NCI-H510A treated with DMSO at 0.1 percent for 48 hours (cell line): ENCODE results near the gene ZBTB32.

Experiments used
- DNase-seq: peaks from one replicate; lab custom pipeline; 2025; lab: John Stamatoyannopoulos, UW

The ZBTB32 gene

DNA sequence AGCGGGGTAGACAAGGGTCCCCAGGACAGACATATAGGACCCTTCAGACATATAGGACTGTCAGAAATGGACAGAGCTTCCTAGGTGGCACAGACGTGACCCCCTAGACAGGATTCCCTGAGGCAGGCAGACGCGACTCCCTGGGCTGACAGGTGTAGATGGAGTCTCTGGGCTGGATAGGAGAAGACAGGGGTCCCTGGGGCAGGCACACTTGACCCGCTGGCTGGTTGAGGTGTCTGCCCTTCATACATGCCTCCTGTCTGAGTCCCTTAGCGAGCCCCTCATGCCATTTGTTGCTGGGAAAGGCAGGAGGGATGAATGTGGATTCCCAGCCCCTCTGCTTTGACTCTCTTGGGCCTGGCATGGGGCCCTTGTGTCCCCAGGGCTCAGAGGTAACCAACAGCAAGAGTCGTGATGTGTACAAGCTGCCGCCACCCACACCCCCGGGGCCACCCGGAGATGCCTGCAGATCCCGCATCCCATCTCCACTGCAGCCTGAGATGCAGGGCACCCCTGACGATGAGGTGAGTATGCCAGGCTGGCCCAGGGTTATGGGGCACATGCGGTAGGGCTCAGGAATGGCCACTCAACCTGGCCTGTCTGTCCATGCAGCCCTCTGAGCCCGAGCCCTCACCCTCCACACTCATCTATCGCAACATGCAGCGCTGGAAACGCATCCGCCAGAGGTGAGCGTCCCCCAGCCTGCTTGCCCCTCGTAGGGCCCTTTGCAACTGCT is 49.4 kb downstream of the ZBTB32 start:
- no peak for DNase-seq

DNA sequence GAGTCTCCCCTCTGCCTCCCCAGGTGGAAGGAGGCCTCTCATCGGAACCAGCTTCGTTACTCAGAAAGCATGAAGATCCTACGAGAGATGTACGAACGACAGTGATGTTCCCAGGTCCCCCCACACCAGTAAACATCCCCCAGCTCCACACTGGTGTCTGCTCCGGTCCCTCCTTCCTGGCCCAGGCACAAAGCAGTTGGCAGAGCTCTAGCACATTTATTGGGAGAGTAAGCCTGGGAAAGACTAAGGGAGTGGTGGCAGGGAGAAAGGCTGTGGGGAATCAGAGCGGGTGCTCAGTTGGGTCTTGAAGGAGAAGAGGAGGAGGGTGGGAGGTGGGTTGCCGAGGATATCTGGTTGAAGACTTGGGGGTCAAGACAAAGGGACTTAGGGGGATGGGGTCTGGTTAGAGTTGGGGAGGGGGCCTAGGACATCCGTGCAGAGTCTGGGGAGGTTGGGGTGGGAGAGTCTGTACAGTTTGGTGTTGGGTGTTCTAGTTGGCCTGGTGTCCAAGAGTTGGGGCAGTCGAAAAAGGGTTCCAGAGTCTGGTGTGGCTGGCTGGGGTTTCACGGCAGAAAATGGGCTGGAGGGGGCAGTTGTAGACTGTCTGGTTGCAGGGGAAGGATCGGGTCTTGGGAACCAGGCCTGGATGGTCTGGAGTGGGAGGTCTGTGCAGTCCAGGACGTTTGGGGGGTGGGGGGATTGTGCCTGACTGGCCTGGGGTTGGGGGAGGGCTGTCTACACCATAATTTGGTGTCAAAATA is 50.2 kb downstream of the ZBTB32 start:
- DNase-seq: no peak

DNA sequence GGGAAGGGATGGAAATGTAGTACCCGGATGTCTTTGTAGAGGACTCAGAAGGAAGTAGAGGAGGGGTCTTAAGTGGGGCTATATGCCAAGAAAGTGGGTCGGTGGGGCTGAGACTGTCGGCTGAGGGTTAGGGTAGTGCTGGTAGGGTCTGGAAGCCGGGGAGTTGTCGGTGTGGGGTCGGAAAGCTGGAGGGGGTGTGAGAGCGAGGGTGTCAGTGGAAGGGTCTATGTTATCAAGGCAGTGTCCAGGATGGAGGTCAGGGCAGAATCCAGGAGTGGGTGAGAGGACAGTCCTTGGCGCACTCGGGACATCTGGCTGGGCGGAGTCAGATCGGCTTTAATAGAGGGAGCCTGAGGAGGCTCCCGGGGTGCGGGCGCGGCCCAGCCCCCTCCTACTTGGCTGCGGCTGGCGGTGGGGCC is 50.8 kb downstream of the ZBTB32 start:
- DNase-seq: no peak

GRCh38 chr19:35755550-35756376 is 51.4 kb downstream of the ZBTB32 start:
- no peak for DNase-seq

DNA sequence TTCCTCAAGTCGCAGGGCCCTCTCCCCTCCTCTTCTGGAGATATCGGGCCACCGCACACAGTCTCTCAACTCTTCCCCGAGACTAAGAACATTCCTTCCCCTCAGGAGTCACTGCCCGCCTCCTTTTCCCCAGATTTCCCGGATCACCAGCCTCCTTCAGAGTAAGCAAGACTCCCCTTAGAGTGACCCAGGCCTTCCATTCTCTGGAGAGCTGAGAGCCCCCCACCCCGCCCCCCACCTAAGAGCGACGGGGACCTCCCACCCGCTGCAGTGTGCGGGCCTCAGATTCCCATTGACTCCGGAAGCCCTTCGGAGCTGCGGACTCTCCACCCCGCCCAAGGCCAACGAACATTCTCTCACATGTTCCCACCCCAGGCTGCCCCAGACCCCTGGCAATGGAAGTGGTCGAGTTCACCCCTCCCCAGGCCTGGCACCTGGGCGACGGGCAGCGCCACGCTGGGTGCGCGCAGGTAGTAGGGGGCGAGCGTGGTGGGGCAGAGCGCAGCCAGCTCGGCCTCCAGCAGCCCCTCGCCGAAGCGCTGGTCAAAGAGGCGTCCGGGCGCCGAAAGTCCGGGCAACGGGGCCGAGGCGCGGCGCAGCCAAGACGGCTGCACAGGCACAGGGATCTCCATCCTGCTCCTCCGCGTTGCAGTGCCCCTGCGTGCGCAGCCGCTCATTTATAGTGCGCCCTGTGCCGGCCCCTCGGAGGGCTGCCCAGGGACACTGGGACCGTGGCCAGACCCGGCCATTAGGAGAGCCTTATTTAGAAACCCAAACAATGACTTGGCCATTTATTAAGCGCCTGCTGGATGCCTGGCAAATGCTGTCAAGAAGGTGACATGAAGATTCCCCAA is 52.2 kb downstream of the ZBTB32 start, which contains the start of gene HSPB6:
TSS of gene HSPB6 (minus strand) at position 653 of the 854 bp plus-strand sequence. CDS start at position 632, 21 bp downstream.
- DNase-seq: no peak

- no peak for DNase-seq
Observed at GRCh38 chr19:35757231-35757748, 52.9 kb downstream of the ZBTB32 start.

- peak; percentile 98 for DNase-seq
Observed at GRCh38 chr19:35757749-35758608, 53.6 kb downstream of the ZBTB32 start, which contains the start of gene PROSER3. PROSER3 (plus strand) TSS chr19:35758176; CDS start chr19:35758216, 40 bp downstream.

DNA sequence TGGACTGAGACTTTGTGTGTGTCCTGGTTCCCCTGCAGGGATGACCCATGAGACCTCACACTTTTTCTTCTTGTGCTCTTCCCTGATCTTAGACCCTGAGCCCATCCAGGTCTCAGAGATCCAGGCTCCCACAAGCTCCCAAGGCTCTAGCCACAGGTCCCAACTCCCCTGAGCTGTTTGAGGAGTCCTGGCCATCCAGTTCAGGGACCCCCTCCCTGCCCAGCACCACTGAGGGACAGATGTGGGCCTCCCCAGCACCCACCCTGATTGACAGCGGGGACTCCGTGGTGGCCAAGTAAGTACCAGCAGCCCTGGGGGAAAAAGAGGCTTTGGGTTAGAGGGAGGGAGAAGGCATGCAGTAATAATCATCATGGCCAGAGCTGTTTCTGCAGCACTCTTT is 55.3 kb downstream of the ZBTB32 start:
- no peak for DNase-seq

DNA sequence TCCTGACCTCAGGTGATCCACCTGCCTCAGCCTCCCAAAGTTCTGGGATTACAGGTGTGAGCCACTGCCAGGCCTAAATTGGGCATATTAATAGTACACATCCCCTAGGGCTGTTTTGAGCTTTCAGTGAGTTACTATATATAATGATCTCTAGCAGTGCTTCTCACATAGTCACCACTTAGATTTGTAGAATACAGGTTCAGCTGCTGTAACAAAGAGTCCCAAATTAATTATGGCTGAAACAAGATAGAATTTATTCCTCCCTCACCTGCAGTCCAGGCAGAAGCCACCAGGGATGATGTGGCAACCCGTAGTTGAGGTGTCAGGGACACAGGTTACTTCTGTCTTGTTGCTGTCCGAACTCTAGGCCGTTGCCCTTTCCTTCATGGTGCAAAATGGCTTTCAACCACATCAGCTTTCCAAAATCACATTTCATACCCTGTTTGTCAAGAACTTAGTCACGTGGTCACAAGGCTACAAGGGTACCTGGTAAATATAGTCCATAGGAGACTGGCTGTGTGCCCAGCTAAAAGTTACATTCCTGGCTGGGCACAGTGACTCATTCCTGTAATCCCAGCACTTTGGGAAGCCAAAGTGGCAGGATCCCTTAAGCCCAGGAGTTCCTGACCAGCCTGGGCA is 56.5 kb downstream of the ZBTB32 start:
- no peak for DNase-seq

GRCh38 chr19:35764432-35765315 is 60.3 kb downstream of the ZBTB32 start:
- DNase-seq: no peak
